WERI-Rb-1 (cell line): ENCODE measurements around the gene ABCB11.

Experiments used
- DNase-seq: peaks from one replicate; pipeline ENCODE4 v3.0.0-alpha.2; 2020
- H3K27ac ChIP-seq: fragments of 250-450 bp; sonication (Bioruptor Pico); 2 replicates; pipeline ENCODE4 v1.5.1; 2020; ENCODE audit warnings: mild to moderate bottlenecking, moderate library complexity
- H3K27me3 ChIP-seq: fragments of 250-450 bp; sonication (Bioruptor Pico); 2 replicates; pipeline ENCODE4 v1.5.1; 2021; ENCODE audit warnings: mild to moderate bottlenecking, low read depth, moderate library complexity; ENCODE audit not compliant: insufficient read depth, severe bottlenecking
- H3K36me3 ChIP-seq: fragments of 250-450 bp; sonication (Bioruptor Pico); 2 replicates; pipeline ENCODE4 v1.5.1; 2020; ENCODE audit warnings: mild to moderate bottlenecking, moderate library complexity
- H3K4me3 ChIP-seq: 2 replicates; pipeline ENCODE4 v1.5.1; 2011; ENCODE audit warnings: low read depth, mild to moderate bottlenecking, control low read depth, low read length
- H3K9me3 ChIP-seq: fragments of 250-450 bp; sonication (Bioruptor Pico); 2 replicates; pipeline ENCODE4 v1.5.1; 2021; ENCODE audit warnings: mild to moderate bottlenecking, moderate library complexity; ENCODE audit not compliant: severe bottlenecking
- CTCF ChIP-seq: IDR thresholded peaks from 2 replicates; pipeline ENCODE4 v1.5.1; 2011; ENCODE audit warnings: low read depth, mild to moderate bottlenecking, control low read depth, inconsistent platforms, low read length

ABCB11 gene

GRCh38 chr2:168997118-168997521 lies 34.0 kb downstream of the ABCB11 start:
- no peak for DNase-seq
- H3K36me3 ChIP-seq, result no peaks in the 10 kb centered on the region
- H3K27ac ChIP-seq, result no peak overlapping the region
- H3K4me3 ChIP-seq, result no peak overlapping the region
- TF ChIP-seq CTCF, result no peak
- H3K27me3 ChIP-seq, result no peaks in the 10 kb centered on the region
- H3K9me3 ChIP-seq, result no peaks in the 10 kb centered on the region

- Histone ChIP-seq H3K27me3 (no peaks in the 10 kb centered on the region), H3K27ac (no peak overlapping the region), H3K4me3 (no peak overlapping the region), H3K36me3 (no peaks in the 10 kb centered on the region), H3K9me3 (no peaks in the 10 kb centered on the region)
- DNase-seq, result no peak
- no peak for TF ChIP-seq CTCF
Measured at GRCh38 chr2:168995744-168996143, 35.4 kb downstream of the ABCB11 start.

- no peak for DNase-seq
- Histone ChIP-seq H3K4me3 (no peak overlapping the region), H3K27ac (no peak overlapping the region), H3K27me3 (no peaks in the 10 kb centered on the region), H3K9me3 (no peaks in the 10 kb centered on the region), H3K36me3 (no peaks in the 10 kb centered on the region)
- no peak for TF ChIP-seq CTCF
Measured at GRCh38 chr2:168993538-168993937, 37.6 kb downstream of the ABCB11 start.

- H3K4me3 ChIP-seq, result no peak overlapping the region
- no peaks in the 10 kb centered on the region for H3K36me3 ChIP-seq
- no peak overlapping the region for H3K27ac ChIP-seq
- H3K27me3 ChIP-seq, result no peaks in the 10 kb centered on the region
- no peak for DNase-seq
- TF ChIP-seq CTCF, result no peak
- no peaks in the 10 kb centered on the region for H3K9me3 ChIP-seq
Measured at GRCh38 chr2:168992591-168993349, 38.4 kb downstream of the ABCB11 start.

GRCh38 chr2:168992026-168992425 lies 39.1 kb downstream of the ABCB11 start:
- no peaks in the 10 kb centered on the region for H3K36me3 ChIP-seq

More at GRCh38 chr2:168992026-168992425, 39.1 kb downstream of the ABCB11 start:
- Histone ChIP-seq H3K27ac (no peak overlapping the region), H3K9me3 (no peaks in the 10 kb centered on the region), H3K27me3 (no peaks in the 10 kb centered on the region), H3K4me3 (no peak overlapping the region)
- no peak for TF ChIP-seq CTCF
- no peak for DNase-seq
